Measurements from ENCODE around the gene GIGYF2.
"Not testable (repeated sequence)": the region's sequence is repeated elsewhere in the genome, so short reads cannot be mapped to it uniquely, and the experiment has no call there.

GIGYF2 gene

DNA sequence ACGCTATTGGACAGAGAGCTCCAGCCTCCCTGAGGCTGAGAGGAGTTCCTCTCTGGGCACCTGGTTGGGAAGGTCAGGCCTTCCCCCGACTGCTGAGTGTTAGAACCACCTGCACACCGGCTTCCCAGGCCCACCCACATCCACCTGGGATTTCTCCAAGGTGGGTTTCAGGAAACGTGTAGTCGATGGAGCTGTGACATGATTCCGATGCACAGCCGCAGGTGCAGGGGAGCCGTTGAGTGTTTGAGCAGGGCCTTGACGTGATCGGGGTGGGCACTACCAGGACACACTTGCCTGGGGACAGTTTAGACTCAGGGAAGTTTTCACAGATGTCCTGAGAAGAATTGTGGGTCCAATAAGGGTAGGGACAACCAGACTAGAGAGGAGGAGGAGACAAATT, 21.8 kb upstream of the GIGYF2 start:
- H3K4me3 ChIP-seq (ENCODE audit: insufficient read length, low read depth) = no peak overlapping the region
- H3K9ac ChIP-seq (ENCODE audit: insufficient read length, low read depth) = no peak overlapping the region
- no peaks in the 10 kb centered on the region for H3K4me1 ChIP-seq (ENCODE audit: insufficient read depth, insufficient read length)
- H3K36me3 ChIP-seq (ENCODE audit: insufficient read depth, insufficient read length, low read length) = peaks cover 68% of the 10 kb centered on the region
- no peak for TF ChIP-seq SUZ12 (IDR thresholded peaks at IDR 0.05; ENCODE audit: extremely low read depth, insufficient read depth, insufficient read length)
- TF ChIP-seq YY1 (IDR thresholded peaks at IDR 0.05; ENCODE audit: insufficient read depth, insufficient read length) = no peak
- no peak for TF ChIP-seq ZNF274 (IDR thresholded peaks at IDR 0.05; ENCODE audit: low read depth, low read length)
- no peaks in the 10 kb centered on the region for H3K9me3 ChIP-seq (ENCODE audit: insufficient read depth, low read length)
- no peak for DNase-seq (ENCODE audit: low read depth, low spot score)
- H3K27me3 ChIP-seq (ENCODE audit: insufficient read depth, insufficient read length) = no peaks in the 10 kb centered on the region

DNA sequence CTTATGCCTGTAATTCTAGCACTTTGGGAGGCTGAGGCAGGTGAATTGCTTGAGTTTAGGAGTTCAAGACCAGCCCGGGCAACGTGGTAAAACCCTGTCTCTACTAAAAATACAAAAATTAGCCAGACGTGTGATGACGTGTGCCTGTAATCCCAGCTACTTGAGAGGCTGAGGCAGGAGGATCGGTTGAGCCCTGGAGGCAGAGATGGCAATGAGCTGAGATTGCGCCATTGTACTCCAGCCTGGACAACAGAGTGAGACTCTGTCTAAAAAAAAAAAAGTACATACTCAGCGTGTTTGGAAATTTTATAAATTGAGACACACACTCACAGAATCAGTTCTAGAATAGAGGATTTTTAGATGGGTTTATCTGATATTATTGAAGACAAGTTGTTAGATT, 17.1 kb upstream of the GIGYF2 start:
- no peak for DNase-seq (ENCODE audit: low read depth, low spot score)
- Histone ChIP-seq H3K4me3 (ENCODE audit: insufficient read length, low read depth) (no peak overlapping the region), H3K27me3 (ENCODE audit: insufficient read depth, insufficient read length) (no peaks in the 10 kb centered on the region), H3K36me3 (ENCODE audit: insufficient read depth, insufficient read length, low read length) (peaks cover 49% of the 10 kb centered on the region), H3K9me3 (ENCODE audit: insufficient read depth, low read length) (no peaks in the 10 kb centered on the region), H3K4me1 (ENCODE audit: insufficient read depth, insufficient read length) (no peaks in the 10 kb centered on the region), H3K9ac (ENCODE audit: insufficient read length, low read depth) (no peak overlapping the region)
- no peak for TF ChIP-seq YY1 (IDR thresholded peaks at IDR 0.05; ENCODE audit: insufficient read depth, insufficient read length)
- no peak for TF ChIP-seq ZNF274 (IDR thresholded peaks at IDR 0.05; ENCODE audit: low read depth, low read length)
- no peak for TF ChIP-seq SUZ12 (IDR thresholded peaks at IDR 0.05; ENCODE audit: extremely low read depth, insufficient read depth, insufficient read length)

DNA sequence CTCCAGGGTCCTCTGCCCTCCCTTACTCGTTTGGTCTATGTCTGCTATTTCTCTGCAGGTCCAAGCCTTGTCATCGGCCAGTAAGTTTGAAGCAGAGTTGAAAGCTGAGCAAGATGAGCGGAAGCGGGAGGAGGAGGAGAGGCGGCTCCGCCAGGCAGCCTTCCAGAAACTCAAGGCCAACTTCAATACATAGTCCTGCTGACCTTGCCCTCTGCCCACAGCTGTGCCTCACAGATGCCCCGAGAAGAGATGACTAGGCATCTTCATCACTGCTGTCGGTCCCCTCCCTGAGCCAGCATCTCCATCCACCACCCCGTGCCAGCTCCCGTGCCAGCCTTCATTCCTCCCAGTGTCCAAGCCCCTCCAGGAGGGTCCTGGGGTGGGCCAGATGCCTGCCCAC, 15.6 kb upstream of the GIGYF2 start:
- H3K4me3 ChIP-seq (ENCODE audit: insufficient read length, low read depth) = no peak overlapping the region
- TF ChIP-seq YY1 (IDR thresholded peaks at IDR 0.05; ENCODE audit: insufficient read depth, insufficient read length) (no peak), ZNF274 (IDR thresholded peaks at IDR 0.05; ENCODE audit: low read depth, low read length) (no peak), SUZ12 (IDR thresholded peaks at IDR 0.05; ENCODE audit: extremely low read depth, insufficient read depth, insufficient read length) (no peak)
- H3K27me3 ChIP-seq (ENCODE audit: insufficient read depth, insufficient read length) = no peaks in the 10 kb centered on the region
- H3K36me3 ChIP-seq (ENCODE audit: insufficient read depth, insufficient read length, low read length) = peaks cover 36% of the 10 kb centered on the region
- no peaks in the 10 kb centered on the region for H3K9me3 ChIP-seq (ENCODE audit: insufficient read depth, low read length)
- no peaks in the 10 kb centered on the region for H3K4me1 ChIP-seq (ENCODE audit: insufficient read depth, insufficient read length)
- H3K9ac ChIP-seq (ENCODE audit: insufficient read length, low read depth) = no peak overlapping the region
- DNase-seq (ENCODE audit: low read depth, low spot score) = no peak

DNA sequence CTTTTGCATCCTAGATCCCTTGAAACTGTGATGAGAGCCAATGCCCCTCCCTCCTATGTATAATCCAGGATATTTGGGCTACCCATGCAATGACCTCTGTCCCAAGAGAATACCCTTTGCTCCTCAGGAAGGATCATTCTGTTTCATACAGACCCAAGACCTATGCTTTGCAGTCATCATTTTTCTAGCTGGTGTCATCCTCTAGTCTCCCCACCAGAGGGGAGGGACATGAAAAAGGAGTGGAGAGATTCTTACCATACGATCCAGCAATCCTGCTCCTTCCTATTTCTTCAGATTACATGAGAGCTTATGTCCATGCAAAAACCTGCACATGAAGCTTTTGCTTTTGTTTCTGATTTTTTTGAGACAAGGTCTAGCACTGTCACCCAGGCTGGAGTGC, 13.8 kb upstream of the GIGYF2 start:
- TF ChIP-seq YY1 (IDR thresholded peaks at IDR 0.05; ENCODE audit: insufficient read depth, insufficient read length) (no peak), ZNF274 (IDR thresholded peaks at IDR 0.05; ENCODE audit: low read depth, low read length) (no peak), SUZ12 (IDR thresholded peaks at IDR 0.05; ENCODE audit: extremely low read depth, insufficient read depth, insufficient read length) (no peak)
- no peak for DNase-seq (ENCODE audit: low read depth, low spot score)
- no peak overlapping the region for H3K9ac ChIP-seq (ENCODE audit: insufficient read length, low read depth)
- no peaks in the 10 kb centered on the region for H3K9me3 ChIP-seq (ENCODE audit: insufficient read depth, low read length)
- no peaks in the 10 kb centered on the region for H3K27me3 ChIP-seq (ENCODE audit: insufficient read depth, insufficient read length)
- H3K4me3 ChIP-seq (ENCODE audit: insufficient read length, low read depth) = no peak overlapping the region
- peaks cover 28% of the 10 kb centered on the region for H3K36me3 ChIP-seq (ENCODE audit: insufficient read depth, insufficient read length, low read length)
- no peaks in the 10 kb centered on the region for H3K4me1 ChIP-seq (ENCODE audit: insufficient read depth, insufficient read length)

DNA sequence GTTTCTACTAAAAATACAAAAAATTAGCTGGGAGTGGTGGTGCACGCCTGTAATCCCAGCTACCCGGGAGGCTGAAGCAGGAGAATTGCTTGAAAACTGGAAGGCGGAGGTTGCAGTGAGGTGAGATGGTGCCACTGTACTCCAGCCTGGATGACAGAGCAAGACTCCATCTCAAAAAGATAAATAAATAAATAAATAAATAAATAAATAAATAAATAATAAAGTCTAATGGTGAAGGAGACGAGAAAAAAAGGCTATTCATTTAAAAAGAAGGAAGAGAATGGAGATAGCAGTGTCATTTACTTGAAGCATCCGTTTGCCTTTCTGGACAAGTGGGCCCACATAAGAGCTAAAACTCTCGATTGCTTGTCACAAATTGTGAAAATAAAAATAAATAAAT, 11.7 kb upstream of the GIGYF2 start:
- not testable (repeated sequence) for DNase-seq (ENCODE audit: low read depth, low spot score)

DNA sequence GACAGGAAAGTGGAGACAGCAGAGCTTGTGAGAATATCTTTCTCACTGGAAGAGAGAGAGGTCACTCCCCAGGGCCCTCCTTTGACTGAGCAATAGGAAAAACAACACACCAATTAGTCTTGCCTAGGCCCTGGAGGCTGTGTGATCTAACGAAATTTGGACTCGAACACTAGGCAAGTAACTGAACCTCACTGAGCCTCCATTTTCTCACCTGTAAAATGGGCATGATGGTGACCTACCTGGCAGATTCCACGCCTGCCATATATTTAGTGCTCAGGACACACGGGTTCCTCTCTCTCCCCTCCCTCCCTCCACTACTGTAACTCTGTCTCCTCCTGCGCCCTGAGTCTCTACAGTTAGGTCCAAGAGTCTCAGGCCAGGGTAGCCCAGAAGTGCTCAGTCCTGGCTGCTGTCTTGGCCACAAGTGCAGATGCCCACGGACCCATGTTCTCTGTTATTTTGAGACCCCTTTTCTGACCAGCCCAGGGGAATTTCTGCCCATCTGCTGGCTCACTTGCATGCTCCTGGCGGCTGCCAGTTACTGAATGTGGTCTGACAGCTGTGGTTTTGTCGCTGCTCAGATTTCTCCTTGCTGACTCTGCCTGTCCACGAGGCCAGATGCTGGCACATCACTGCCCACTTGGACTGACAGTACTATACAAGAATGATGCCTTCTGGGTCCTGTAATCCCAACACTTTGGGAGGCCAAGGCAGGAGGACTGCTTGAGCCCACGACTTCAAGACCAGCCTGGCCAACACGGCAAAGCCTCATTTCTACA, 9.6 kb upstream of the GIGYF2 start:
- Histone ChIP-seq H3K4me3 (ENCODE audit: insufficient read length, low read depth) (no peak overlapping the region), H3K9ac (ENCODE audit: insufficient read length, low read depth) (no peak overlapping the region), H3K36me3 (ENCODE audit: insufficient read depth, insufficient read length, low read length) (no peaks in the 10 kb centered on the region), H3K27me3 (ENCODE audit: insufficient read depth, insufficient read length) (no peaks in the 10 kb centered on the region), H3K4me1 (ENCODE audit: insufficient read depth, insufficient read length) (no peaks in the 10 kb centered on the region), H3K9me3 (ENCODE audit: insufficient read depth, low read length) (no peaks in the 10 kb centered on the region)
- no peak for DNase-seq (ENCODE audit: low read depth, low spot score)
- TF ChIP-seq SUZ12 (IDR thresholded peaks at IDR 0.05; ENCODE audit: extremely low read depth, insufficient read depth, insufficient read length) = no peak
- no peak for TF ChIP-seq ZNF274 (IDR thresholded peaks at IDR 0.05; ENCODE audit: low read depth, low read length)
- no peak for TF ChIP-seq YY1 (IDR thresholded peaks at IDR 0.05; ENCODE audit: insufficient read depth, insufficient read length)

More for the DNA sequence above, 11.7 kb upstream of the GIGYF2 start:
- not testable (repeated sequence) for H3K4me1 ChIP-seq (ENCODE audit: insufficient read depth, insufficient read length); H3K9ac ChIP-seq (ENCODE audit: insufficient read length, low read depth); H3K27me3 ChIP-seq (ENCODE audit: insufficient read depth, insufficient read length); H3K4me3 ChIP-seq (ENCODE audit: insufficient read length, low read depth); H3K9me3 ChIP-seq (ENCODE audit: insufficient read depth, low read length)
- peaks cover 13% of the 10 kb centered on the region for H3K36me3 ChIP-seq (ENCODE audit: insufficient read depth, insufficient read length, low read length)

DNA sequence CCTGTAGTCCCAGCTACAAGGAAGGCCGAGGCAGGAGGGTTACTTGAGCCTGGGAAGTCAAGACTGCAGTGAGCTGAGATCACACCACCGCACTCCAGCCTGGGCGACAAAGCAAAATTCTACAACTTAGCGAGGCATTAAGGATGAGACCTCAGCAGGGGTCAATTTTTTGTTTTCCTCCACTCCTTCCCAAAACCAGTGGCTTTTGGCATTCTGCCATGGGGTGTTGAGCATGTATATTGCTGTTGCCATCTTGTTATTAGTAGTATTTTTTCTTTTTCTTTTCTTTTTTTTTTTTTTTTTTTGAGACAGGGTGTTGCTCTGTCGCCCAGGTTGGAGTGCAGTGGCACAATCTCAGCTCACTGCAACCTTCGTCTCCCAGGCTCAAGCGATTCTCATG, 8.9 kb upstream of the GIGYF2 start:
- Histone ChIP-seq H3K36me3 (ENCODE audit: insufficient read depth, insufficient read length, low read length) (no peaks in the 10 kb centered on the region), H3K4me1 (ENCODE audit: insufficient read depth, insufficient read length) (no peaks in the 10 kb centered on the region), H3K9ac (ENCODE audit: insufficient read length, low read depth) (no peak overlapping the region), H3K27me3 (ENCODE audit: insufficient read depth, insufficient read length) (no peaks in the 10 kb centered on the region), H3K4me3 (ENCODE audit: insufficient read length, low read depth) (no peak overlapping the region), H3K9me3 (ENCODE audit: insufficient read depth, low read length) (no peaks in the 10 kb centered on the region)
- TF ChIP-seq YY1 (IDR thresholded peaks at IDR 0.05; ENCODE audit: insufficient read depth, insufficient read length) (no peak), ZNF274 (IDR thresholded peaks at IDR 0.05; ENCODE audit: low read depth, low read length) (no peak), SUZ12 (IDR thresholded peaks at IDR 0.05; ENCODE audit: extremely low read depth, insufficient read depth, insufficient read length) (no peak)
- DNase-seq (ENCODE audit: low read depth, low spot score) = no peak
